SK-N-SH (cell line): ENCODE results near the gene ZNF80. TPM values are rescaled to one million over a fixed set of nuclear protein-coding genes. Genes with fewer than 3 reads are reported as not detected.

Experiments used
- CTCF ChIA-PET: fragments of 300-600, 350-600 bp; formaldehyde crosslinking; extraction: SDS; loops from one replicate; lab custom pipeline; 2021; lab: Yijun Ruan, JAX
- POLR2A ChIA-PET: fragments of 350-600 bp; sonication (Branson Sonifier 250); formaldehyde crosslinking; extraction: SDS; loops from one replicate; lab custom pipeline; 2020; ENCODE audit warnings: antibody characterized with exemption, inconsistent platforms; lab: Yijun Ruan, JAX
- DNase-seq: peaks from one replicate; pipeline ENCODE4 v3.0.0; 2012
- H2AFZ ChIP-seq: fragments of 200-600 bp; sonication (generic); 2 replicates; pipeline ENCODE4 v1.8.1; 2016; ENCODE audit warnings: antibody characterized with exemption, mild to moderate bottlenecking, low read depth
- H3F3A ChIP-seq: fragments of 200-600 bp; sonication (generic); replicated peaks from 2 replicates; pipeline ENCODE3; 2016; ENCODE audit warnings: antibody characterized with exemption, mild to moderate bottlenecking; ENCODE audit not compliant: insufficient read depth
- H3K27ac ChIP-seq, 2 experiments: fragments of 200-500 bp in 1 of 2; fragments of 200-600 bp in 1 of 2; sonication (Bioruptor generic) in 1 of 2; sonication (generic), shearing (Covaris generic) in 1 of 2; 2 replicates each; pipeline versions ENCODE4 v1.5.1 to v1.6.1; 2014 to 2016; ENCODE audit warnings: low read depth in 2 of 2, inconsistent platforms in 1 of 2, low read length in 1 of 2, mild to moderate bottlenecking in 1 of 2, mixed read lengths in 1 of 2
- H3K27me3 ChIP-seq: fragments of 200-600 bp; sonication (generic), shearing (Covaris generic); 2 replicates; pipeline ENCODE4 v1.6.1; 2016; ENCODE audit warnings: mixed run types; ENCODE audit not compliant: insufficient read depth
- H3K36me3 ChIP-seq, 2 experiments: fragments of 200-500 bp in 1 of 2; fragments of 200-600 bp in 1 of 2; sonication (Bioruptor generic) in 1 of 2; sonication (generic) in 1 of 2; replicated peaks in 1 of 2; 2 replicates each; pipeline versions ENCODE3 to v1.5.1; 2014 to 2016; ENCODE audit warnings: low read length in 1 of 2, mild to moderate bottlenecking in 1 of 2; ENCODE audit not compliant: insufficient read depth in 2 of 2, control insufficient read depth in 1 of 2
- H3K4me1 ChIP-seq, 2 experiments: fragments of 200-500 bp in 1 of 2; fragments of 200-600 bp in 1 of 2; sonication (Bioruptor generic) in 1 of 2; sonication (generic), shearing (Covaris generic) in 1 of 2; 2 replicates each; pipeline versions ENCODE4 v1.5.1 to v1.6.1; 2014 to 2016; ENCODE audit warnings: low read depth in 1 of 2, low read length in 1 of 2, mixed run types in 1 of 2; ENCODE audit not compliant: insufficient read depth in 2 of 2, control insufficient read depth in 1 of 2
- H3K4me2 ChIP-seq: fragments of 200-600 bp; sonication (generic), shearing (Covaris generic); 2 replicates; pipeline ENCODE4 v1.6.1; 2017; ENCODE audit warnings: mixed run types
- H3K4me3 ChIP-seq, 2 experiments: fragments of 200-500 bp in 1 of 2; fragments of 200-600 bp in 1 of 2; sonication (Bioruptor generic) in 1 of 2; sonication (generic), shearing (Covaris generic) in 1 of 2; 2 replicates each; pipeline versions ENCODE4 v1.5.1 to v1.8.1; 2014 to 2016; ENCODE audit warnings: low read depth in 2 of 2, inconsistent platforms in 1 of 2, low read length in 1 of 2, mild to moderate bottlenecking in 1 of 2, mixed read lengths in 1 of 2, moderate library complexity in 1 of 2
- H3K79me2 ChIP-seq: fragments of 200-600 bp; sonication (generic); 2 replicates; pipeline ENCODE4 v1.8.1; 2017; ENCODE audit warnings: mild to moderate bottlenecking; ENCODE audit not compliant: insufficient read depth
- H3K9ac ChIP-seq: fragments of 200-600 bp; sonication (generic); 2 replicates; pipeline ENCODE4 v1.6.1; 2017; ENCODE audit warnings: mixed run types
- H3K9me2 ChIP-seq: fragments of 200-600 bp; sonication (generic); 2 replicates; pipeline ENCODE4 v1.6.1; 2017; ENCODE audit warnings: mixed run types
- H3K9me3 ChIP-seq: fragments of 200-600 bp; sonication (generic); 2 replicates; pipeline ENCODE4 v1.6.1; 2017; ENCODE audit warnings: mixed run types, mild to moderate bottlenecking, moderate library complexity
- H4K20me1 ChIP-seq: fragments of 200-600 bp; sonication (generic); 2 replicates; pipeline ENCODE4 v1.6.1; 2017; ENCODE audit warnings: mild to moderate bottlenecking, mixed run types; ENCODE audit not compliant: insufficient read depth
- CHD2 ChIP-seq: fragments of 150-350 bp; IDR thresholded peaks from 2 replicates; pipeline ENCODE4 v1.6.1; 2018; ENCODE audit warnings: low read length; ENCODE audit not compliant: partially characterized antibody
- EP300 ChIP-seq, 2 experiments: IDR thresholded peaks; 2 replicates each; pipeline versions ENCODE4 v1.4.0 to v1.6.1; 2012; ENCODE audit warnings: borderline replicate concordance in 1 of 2, low read depth in 1 of 2, low read length in 1 of 2
- FOSL2 ChIP-seq: IDR thresholded peaks from 2 replicates; pipeline ENCODE4 v1.4.0; 2012; ENCODE audit warnings: low read depth, mild to moderate bottlenecking, moderate library complexity, borderline replicate concordance
- FOXJ3 ChIP-seq: sonication (generic); formaldehyde crosslinking; IDR thresholded peaks from 2 replicates; pipeline ENCODE4 v1.5.1; 2020; ENCODE audit warnings: mild to moderate bottlenecking, missing genetic modification reagents
- FOXM1 ChIP-seq: IDR thresholded peaks from 2 replicates; pipeline ENCODE4 v1.4.0; 2012; ENCODE audit warnings: low read depth, mild to moderate bottlenecking
- GABPA ChIP-seq: IDR thresholded peaks from 2 replicates; pipeline ENCODE4 v1.4.0; 2012; ENCODE audit warnings: low read depth, mild to moderate bottlenecking
- IRF3 ChIP-seq: fragments of 150-350 bp; IDR thresholded peaks from 2 replicates; pipeline ENCODE4 v1.6.1; 2016; ENCODE audit warnings: mild to moderate bottlenecking, low read depth, low read length
- JUND ChIP-seq: IDR thresholded peaks from 2 replicates; pipeline ENCODE4 v1.4.0; 2012
- MAX ChIP-seq: IDR thresholded peaks from 2 replicates; pipeline ENCODE4 v1.4.0; 2012; ENCODE audit warnings: low read depth
- MXI1 ChIP-seq: IDR thresholded peaks from 2 replicates; pipeline ENCODE4 v1.6.1; 2012; ENCODE audit warnings: mild to moderate bottlenecking, low read depth, low read length, improper control_type of control experiment
- NRF1 ChIP-seq: IDR thresholded peaks from 2 replicates; pipeline ENCODE4 v1.6.1; 2012; ENCODE audit warnings: low read depth, mild to moderate bottlenecking, low read length
- POLR2AphosphoS5 ChIP-seq: IDR thresholded peaks from 2 replicates; pipeline ENCODE4 v1.6.1; 2012; ENCODE audit warnings: low read depth, low read length
- RAD21 ChIP-seq: IDR thresholded peaks from 2 replicates; pipeline ENCODE4 v1.6.1; 2012; ENCODE audit warnings: mild to moderate bottlenecking, low read length
- RCOR1 ChIP-seq: fragments of 150-350 bp; IDR thresholded peaks from 2 replicates; pipeline ENCODE4 v1.6.1; 2017; ENCODE audit warnings: antibody characterized with exemption, low read length
- RFX5 ChIP-seq: IDR thresholded peaks from 2 replicates; pipeline ENCODE4 v1.6.1; 2012; ENCODE audit warnings: mild to moderate bottlenecking, improper control_type of control experiment, low read length
- RXRA ChIP-seq: IDR thresholded peaks from 2 replicates; pipeline ENCODE4 v1.4.0; 2012; ENCODE audit warnings: low read depth, mild to moderate bottlenecking, borderline replicate concordance
- SMC3 ChIP-seq: IDR thresholded peaks from 2 replicates; pipeline ENCODE4 v1.6.1; 2012; ENCODE audit warnings: low read depth, low read length, improper control_type of control experiment
- TAF1 ChIP-seq: IDR thresholded peaks from 2 replicates; pipeline ENCODE4 v1.6.1; 2012; ENCODE audit warnings: low read depth, mild to moderate bottlenecking, low read length, moderate library complexity, borderline replicate concordance
- TCF12 ChIP-seq: IDR thresholded peaks from 2 replicates; pipeline ENCODE4 v1.4.0; 2012
- TEAD4 ChIP-seq: IDR thresholded peaks from 2 replicates; pipeline ENCODE4 v1.4.0; 2012; ENCODE audit warnings: mild to moderate bottlenecking, borderline replicate concordance; ENCODE audit not compliant: insufficient read depth
- USF1 ChIP-seq: IDR thresholded peaks from 2 replicates; pipeline ENCODE4 v1.4.0; 2012; ENCODE audit warnings: low read depth, borderline replicate concordance
- WGBS: methylation state at CpG from one replicate; pipeline ENCODE4 v1.1.6; 2017; ENCODE audit warnings: low lambda C conversion rate; 5-methylcytosine and 5-hydroxymethylcytosine counted together
- polyA plus RNA-seq, 3 experiments: library from polyadenylated mRNA; depleted of rRNA; stranded (reverse); fragments of >200 nt; gene quantifications; 2 replicates each; pipeline ENCODE4 v1.2.3, GENCODE V29; 2012
- TF ChIP-seq, protein P1 (sequence below): fragments of 150-350 bp; IDR thresholded peaks from 2 replicates; pipeline ENCODE4 v1.6.1; 2017; ENCODE audit warnings: antibody characterized with exemption, low read length, low read depth, borderline replicate concordance

ZNF80 gene
- polyA plus RNA-seq, 1 of the 3 experiments (the other 2 are of a cell fraction), result not detected

DNA sequence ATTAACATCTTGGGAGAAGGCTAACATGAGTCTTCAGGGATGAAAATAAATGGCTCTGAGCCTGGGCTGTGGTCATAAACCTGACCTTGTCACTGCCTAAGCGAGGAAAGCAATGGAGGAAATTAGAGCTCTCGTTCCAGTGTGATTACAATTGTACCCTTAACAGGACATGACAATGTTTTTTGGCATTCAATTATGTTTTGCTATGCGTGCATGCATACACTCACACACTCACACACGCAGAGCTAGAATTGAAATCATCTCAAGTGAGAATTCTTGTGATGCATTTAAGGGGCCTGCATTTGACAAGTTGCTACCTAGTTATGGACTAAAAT lies 24.1 kb downstream of the ZNF80 start:
- ChIA-PET CTCF (interaction anchor here (1.2 to 2.2 kb wide), 2 partner anchors 9 to 86 kb away, joined by 3 to 6 read pairs; no protein-coding TSS in a partner anchor), POLR2A (no interaction called here)
- Histone ChIP-seq H3K9me2 (no peaks in the 10 kb centered on the region), H2AFZ (no peak overlapping the region), H3K4me3 (0 out of 4 replicates have a peak overlapping the region, but pooled peaks of 1 of the 2 experiments have one; percentile 45), H3K9me3 (no peaks in the 10 kb centered on the region), H3K36me3 (no peaks in the 10 kb centered on the region), H3K79me2 (no peaks in the 10 kb centered on the region), H3K9ac (no peak overlapping the region), H4K20me1 (no peaks in the 10 kb centered on the region), H3K4me1 (peaks cover 3 to 19% of the 10 kb centered on the region in 2 experiments), H3K4me2 (peak overlapping the region; percentile 68; the same call in 1 of the 2 replicates), H3K27ac (no peak overlapping the region), H3F3A (no peaks in the 10 kb centered on the region), H3K27me3 (no peaks in the 10 kb centered on the region)
- WGBS, result 88% methylated on average over 4 of the region's 4 CpGs
- DNase-seq, result no peak
- TF ChIP-seq TAF1, result no peak
- no peak for TF ChIP-seq RAD21
- TF ChIP-seq TEAD4, result no peak
- TF ChIP-seq RCOR1, result no peak
- TF ChIP-seq FOXM1, result no peak
- no peak for TF ChIP-seq FOSL2
- no peak for TF ChIP-seq FOXJ3
- TF ChIP-seq CHD2, result no peak
- TF ChIP-seq SMC3, result no peak
- no peak for TF ChIP-seq EP300 (IDR thresholded peaks at IDR 0.05; ENCODE audit: borderline replicate concordance in 1 of 2, low read depth in 1 of 2, low read length in 1 of 2)
- TF ChIP-seq, protein P1, sequence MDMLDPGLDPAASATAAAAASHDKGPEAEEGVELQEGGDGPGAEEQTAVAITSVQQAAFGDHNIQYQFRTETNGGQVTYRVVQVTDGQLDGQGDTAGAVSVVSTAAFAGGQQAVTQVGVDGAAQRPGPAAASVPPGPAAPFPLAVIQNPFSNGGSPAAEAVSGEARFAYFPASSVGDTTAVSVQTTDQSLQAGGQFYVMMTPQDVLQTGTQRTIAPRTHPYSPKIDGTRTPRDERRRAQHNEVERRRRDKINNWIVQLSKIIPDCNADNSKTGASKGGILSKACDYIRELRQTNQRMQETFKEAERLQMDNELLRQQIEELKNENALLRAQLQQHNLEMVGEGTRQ, result no peak
- no peak for TF ChIP-seq MAX
- no peak for TF ChIP-seq USF1
- no peak for TF ChIP-seq JUND
- TF ChIP-seq RXRA, result no peak
- TF ChIP-seq GABPA, result no peak
- TF ChIP-seq MXI1, result no peak
- no peak for TF ChIP-seq TCF12
- TF ChIP-seq RFX5, result no peak

GRCh38 chr3:114212646-114213045 lies 24.7 kb downstream of the ZNF80 start:
- no peak for DNase-seq
- WGBS, result 60% methylated on average over 4 of the region's 4 CpGs
- Histone ChIP-seq H3K36me3 (no peaks in the 10 kb centered on the region), H3K9me3 (no peaks in the 10 kb centered on the region), H3K4me3 (no peak overlapping the region), H3K9me2 (no peaks in the 10 kb centered on the region)
- TF ChIP-seq FOXJ3 (no peak), NRF1 (no peak), MAX (no peak), POLR2AphosphoS5 (no peak), RFX5 (no peak), FOXM1 (no peak), TEAD4 (no peak), TCF12 (no peak), IRF3 (no peak)
- TF ChIP-seq, all 33 proteins: peak for 0
- Histone ChIP-seq H3K27ac (no peak overlapping the region), H3K4me2 (no peak overlapping the region), H2AFZ (no peak overlapping the region), H3K4me1 (peaks cover 3 to 19% of the 10 kb centered on the region in 2 experiments), H3K9ac (no peak overlapping the region), H4K20me1 (no peaks in the 10 kb centered on the region), H3K27me3 (no peaks in the 10 kb centered on the region), H3K79me2 (no peaks in the 10 kb centered on the region), H3F3A (no peaks in the 10 kb centered on the region)
- ChIA-PET POLR2A (no interaction called here), CTCF (interaction anchor here (2.2 kb wide), 1 partner anchor 8 kb away, joined by 6 read pairs; no protein-coding TSS in a partner anchor)
